CD4-positive, alpha-beta T cell treated with Interleukin-4 for 4 hours (primary cell): ENCODE measurements around the gene ADRA2C.

Experiments used
- DNase-seq: peaks from one replicate; pipeline ENCODE4 v3.0.0-alpha.2; 2020

Gene ADRA2C

GRCh38 chr4:3766036-3766784 lies at the start of gene ADRA2C:
Gene ADRA2C, plus strand, starts transcription at chr4:3766385. Its CDS starts 222 bp downstream, at chr4:3766607.
- no peak for DNase-seq

- no peak for DNase-seq
Measured at GRCh38 chr4:3716631-3717235, 49.5 kb upstream of the ADRA2C start.

GRCh38 chr4:3717241-3717640 lies 48.9 kb upstream of the ADRA2C start:
- DNase-seq = no peak

- no peak for DNase-seq
Measured at GRCh38 chr4:3718462-3718861, 47.7 kb upstream of the ADRA2C start.

- DNase-seq = no peak
Measured at GRCh38 chr4:3719191-3719590, 47.0 kb upstream of the ADRA2C start.

- DNase-seq = no peak
Measured at GRCh38 chr4:3719836-3720235, 46.3 kb upstream of the ADRA2C start.

GRCh38 chr4:3720466-3720865 lies 45.7 kb upstream of the ADRA2C start:
- no peak for DNase-seq

GRCh38 chr4:3721186-3721585 lies 45.0 kb upstream of the ADRA2C start:
- no peak for DNase-seq

- no peak for DNase-seq
Measured at GRCh38 chr4:3721627-3722026, 44.6 kb upstream of the ADRA2C start.

- DNase-seq = no peak
Measured at GRCh38 chr4:3722446-3723231, 43.5 kb upstream of the ADRA2C start.

- DNase-seq = no peak
Measured at GRCh38 chr4:3723232-3723642, 42.9 kb upstream of the ADRA2C start.

GRCh38 chr4:3724319-3725231 lies 41.6 kb upstream of the ADRA2C start:
- DNase-seq = no peak

GRCh38 chr4:3725936-3726870 lies 40.0 kb upstream of the ADRA2C start:
- no peak for DNase-seq

- DNase-seq = no peak
Measured at GRCh38 chr4:3727847-3728469, 38.2 kb upstream of the ADRA2C start.

GRCh38 chr4:3729188-3729881 lies 36.9 kb upstream of the ADRA2C start:
- DNase-seq = no peak

GRCh38 chr4:3729882-3730226 lies 36.3 kb upstream of the ADRA2C start:
- DNase-seq = no peak

GRCh38 chr4:3730422-3731190 lies 35.6 kb upstream of the ADRA2C start:
- DNase-seq = no peak

GRCh38 chr4:3732076-3733028 lies 33.8 kb upstream of the ADRA2C start:
- DNase-seq = no peak

GRCh38 chr4:3733195-3733594 lies 33.0 kb upstream of the ADRA2C start:
- DNase-seq = no peak
